Measurements from ENCODE around the gene C19orf12. TPM values are rescaled to one million over a fixed set of nuclear protein-coding genes. Genes with fewer than 3 reads are reported as not detected.

Gene C19orf12
- total RNA-seq, 2 experiments from 2014 or later = 34.4 to 36.6 TPM

DNA sequence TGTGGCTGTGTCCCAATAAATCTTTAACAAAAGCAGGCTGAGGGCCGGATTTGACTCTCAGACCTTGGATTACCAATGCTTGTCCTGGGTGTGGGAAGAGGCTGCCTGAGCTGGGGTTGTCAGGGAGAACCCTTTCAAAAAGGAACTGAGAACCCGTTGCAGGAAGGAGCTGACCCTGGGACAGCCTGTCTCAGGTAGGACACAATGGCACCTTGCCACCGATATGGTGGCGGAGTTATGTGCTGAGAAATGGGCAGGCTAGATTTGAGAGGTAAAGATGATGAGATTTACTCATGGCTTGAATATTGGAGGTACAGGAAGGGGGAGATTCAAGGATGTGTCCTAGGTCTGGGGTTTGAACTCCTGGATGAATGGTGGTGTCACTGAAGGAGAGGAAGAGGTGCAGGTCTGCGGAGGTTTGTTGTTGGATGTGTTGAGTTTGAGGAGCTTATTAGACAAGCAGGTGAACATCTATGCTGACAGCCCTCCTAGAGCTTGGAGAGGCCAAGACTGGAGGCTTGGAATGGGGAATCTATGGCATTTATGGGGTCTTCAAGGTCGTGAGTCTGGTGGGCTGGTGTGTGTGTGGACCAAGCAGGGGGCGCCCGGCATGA, 42.6 kb downstream of the C19orf12 start:
- POLR2A ChIA-PET = interaction anchor here (0.8 to 2.3 kb wide), 12 partner anchors 9 to 272 kb away, joined by 3 to 12 read pairs (median 5); partner anchors contain the start of genes C19orf12 and POP4
- CTCF ChIA-PET = interaction anchor here (1.0 to 4.1 kb wide), 14 partner anchors 7 to 66 kb away, joined by 3 to 25 read pairs (median 6); partner anchors contain the start of genes C19orf12, PLEKHF1 and POP4

DNA sequence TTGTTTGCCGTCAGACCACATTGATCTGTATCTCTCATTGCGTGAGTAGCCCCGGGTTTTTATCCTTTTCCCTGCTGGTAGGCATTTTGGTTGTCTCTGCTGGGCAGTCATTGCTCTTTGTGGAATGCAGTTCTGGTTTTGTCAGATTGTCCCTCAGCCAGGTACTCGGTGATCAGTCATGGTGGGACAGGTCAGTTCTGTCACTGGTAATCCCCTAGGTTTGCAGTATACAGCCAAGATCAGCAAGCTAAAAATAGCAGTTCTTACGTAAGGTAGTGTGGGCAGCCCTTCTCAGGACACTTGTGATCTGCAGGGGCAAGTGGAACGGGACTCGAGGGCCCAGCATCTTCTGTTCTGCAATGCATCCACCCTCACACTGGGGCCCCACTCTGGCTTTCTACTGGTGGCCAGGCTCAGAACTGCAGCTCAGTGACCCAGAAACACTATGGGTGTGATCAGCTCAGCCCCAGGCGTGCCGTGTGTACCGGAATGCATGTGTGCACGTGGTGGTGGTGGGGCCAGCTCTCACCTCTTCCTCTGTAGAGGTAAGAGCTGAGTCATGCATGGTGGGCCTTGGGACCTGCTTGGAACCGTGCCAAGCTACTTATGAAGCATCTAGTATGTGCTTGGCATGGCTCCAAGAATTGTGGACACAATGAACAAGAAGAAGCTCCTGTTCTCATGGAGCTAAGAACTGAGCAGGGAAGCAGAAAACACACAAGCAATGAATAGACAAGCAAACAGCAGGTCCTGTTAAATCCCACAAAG, 43.5 kb downstream of the C19orf12 start:
- POLR2A ChIA-PET = interaction anchor here (0.9 to 2.3 kb wide), 8 partner anchors 10 to 66 kb away, joined by 3 to 12 read pairs (median 7); partner anchors contain the start of genes C19orf12 and POP4

DNA sequence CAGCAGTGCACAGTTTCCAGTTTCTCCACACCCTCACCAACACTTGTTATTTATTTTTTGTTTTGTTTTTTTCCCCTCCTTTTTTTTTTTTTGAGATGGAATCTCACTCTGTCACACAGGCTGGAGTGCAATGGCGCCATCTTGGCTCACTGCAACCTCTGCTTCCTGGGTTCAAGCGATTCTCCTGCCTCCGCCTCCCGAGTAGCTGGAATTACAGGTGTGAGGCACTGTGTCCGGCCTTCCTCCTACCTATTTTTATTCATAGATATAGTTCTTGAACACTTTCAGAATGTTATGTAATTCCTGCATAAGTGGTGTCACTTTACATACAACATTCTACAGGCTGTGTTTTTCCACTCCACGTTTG, 44.1 kb downstream of the C19orf12 start:
- CTCF ChIA-PET = interaction anchor here (0.7 to 4.1 kb wide), 6 partner anchors 15 to 168 kb away, joined by 3 to 25 read pairs (median 16); partner anchors contain the start of gene C19orf12
- POLR2A ChIA-PET = interaction anchor here (0.7 to 2.1 kb wide), 5 partner anchors 11 to 65 kb away, joined by 3 to 12 read pairs (median 8); partner anchors contain the start of gene POP4

More for the DNA sequence above, 43.5 kb downstream of the C19orf12 start:
- CTCF ChIA-PET = interaction anchor here (1.2 to 4.1 kb wide), 9 partner anchors 10 to 61 kb away, joined by 3 to 25 read pairs (median 12); partner anchors contain the start of gene C19orf12

DNA sequence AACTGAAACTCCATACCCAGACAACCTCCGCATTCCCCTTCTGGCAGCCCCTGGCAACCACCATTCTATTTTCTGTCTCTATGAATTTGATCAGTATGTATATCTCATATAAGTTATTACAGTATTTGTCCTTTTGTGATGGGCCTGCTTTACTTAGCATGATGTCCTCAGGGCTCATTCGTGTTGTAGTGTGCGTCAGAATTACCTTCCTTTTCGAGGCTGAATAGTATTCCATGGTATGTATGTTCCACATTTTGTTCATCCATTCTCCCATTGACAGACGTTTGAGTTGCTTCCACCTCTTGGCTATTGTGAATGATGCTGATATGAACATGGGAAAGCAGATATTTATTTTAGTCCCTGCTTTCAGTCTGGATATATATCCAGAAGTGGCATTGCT, 44.8 kb downstream of the C19orf12 start:
- ChIA-PET CTCF (interaction anchor here (0.7 to 3.2 kb wide), 3 partner anchors 16 to 169 kb away, joined by 4 to 21 read pairs (median 12); no protein-coding TSS in a partner anchor), POLR2A (no interaction called here)

DNA sequence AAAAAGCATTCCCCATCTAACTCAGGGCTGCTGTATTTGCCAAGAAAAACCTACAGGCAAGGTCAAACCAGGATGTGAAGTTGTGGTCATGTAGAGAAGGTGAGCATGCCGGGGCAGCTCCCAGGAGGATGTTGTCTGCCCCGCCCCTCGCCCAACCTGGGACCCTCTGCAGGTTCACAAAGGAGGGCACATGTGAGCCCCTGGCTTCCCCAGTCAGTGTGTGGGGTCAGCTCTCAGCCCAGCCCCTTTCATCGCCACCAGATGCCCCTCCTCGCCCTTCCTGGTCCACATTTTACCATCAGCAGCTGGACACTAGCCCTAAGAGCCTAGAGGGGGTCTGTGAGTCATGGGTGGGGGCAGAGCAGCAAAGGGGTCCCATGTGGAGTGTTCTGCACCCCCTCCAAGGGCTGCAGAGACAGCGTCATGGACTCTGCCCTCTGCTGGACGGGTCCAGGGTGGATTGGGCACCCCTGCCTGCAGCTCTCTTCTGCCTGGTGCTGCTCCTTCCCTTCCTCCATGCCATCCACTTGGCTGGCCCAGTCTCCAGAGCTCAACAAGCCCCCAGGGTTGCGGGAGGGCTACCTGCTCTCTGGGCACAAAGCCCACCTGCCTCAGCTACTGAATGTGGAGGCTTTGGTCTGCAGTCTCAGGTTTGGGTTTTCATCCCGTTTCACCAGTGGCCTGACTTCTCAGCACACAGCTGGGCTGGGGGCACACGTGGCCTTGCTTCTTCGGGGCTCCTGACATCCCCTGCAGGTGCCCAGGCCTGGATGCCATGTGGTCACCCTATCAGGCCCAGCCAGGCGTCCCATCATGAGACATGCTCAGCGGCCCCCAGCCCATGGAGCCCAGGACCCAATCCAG, 46.1 kb downstream of the C19orf12 start:
- ChIA-PET CTCF (interaction anchor here (0.5 to 4.6 kb wide), 11 partner anchors 13 to 816 kb away, joined by 3 to 30 read pairs (median 4); no protein-coding TSS in a partner anchor), POLR2A (interaction anchor here (0.5 to 2.9 kb wide), 3 partner anchors 11 to 63 kb away, joined by 3 to 12 read pairs (median 6); partner anchors contain the start of gene POP4)

DNA sequence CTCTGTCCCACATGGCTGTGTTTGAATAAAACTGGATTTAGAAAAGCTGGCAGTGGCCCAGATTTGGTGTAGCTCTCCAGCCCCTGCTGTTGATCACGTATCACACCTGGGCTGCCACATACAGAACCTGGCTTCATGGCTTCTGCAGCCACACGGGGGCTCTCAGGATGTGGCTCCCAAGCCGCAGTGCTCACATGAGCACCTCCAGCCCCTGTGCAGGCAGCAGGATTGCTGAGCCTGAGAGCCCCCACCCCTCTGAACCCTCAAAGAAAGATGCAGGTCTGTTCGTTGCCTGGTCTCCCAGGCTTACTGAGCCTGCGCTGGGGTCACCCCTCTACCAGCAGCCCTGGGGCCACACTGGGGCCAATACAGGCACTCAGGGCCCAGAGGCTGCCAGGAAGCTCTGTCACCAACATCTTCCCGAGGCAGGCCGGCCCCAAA, 47.1 kb downstream of the C19orf12 start:
- ChIA-PET CTCF (interaction anchor here (0.5 to 4.6 kb wide), 16 partner anchors 11 to 815 kb away, joined by 3 to 30 read pairs (median 4); no protein-coding TSS in a partner anchor), POLR2A (interaction anchor here (0.6 to 2.9 kb wide), 4 partner anchors 44 to 62 kb away, joined by 3 to 12 read pairs (median 3); partner anchors contain the start of gene POP4)

DNA sequence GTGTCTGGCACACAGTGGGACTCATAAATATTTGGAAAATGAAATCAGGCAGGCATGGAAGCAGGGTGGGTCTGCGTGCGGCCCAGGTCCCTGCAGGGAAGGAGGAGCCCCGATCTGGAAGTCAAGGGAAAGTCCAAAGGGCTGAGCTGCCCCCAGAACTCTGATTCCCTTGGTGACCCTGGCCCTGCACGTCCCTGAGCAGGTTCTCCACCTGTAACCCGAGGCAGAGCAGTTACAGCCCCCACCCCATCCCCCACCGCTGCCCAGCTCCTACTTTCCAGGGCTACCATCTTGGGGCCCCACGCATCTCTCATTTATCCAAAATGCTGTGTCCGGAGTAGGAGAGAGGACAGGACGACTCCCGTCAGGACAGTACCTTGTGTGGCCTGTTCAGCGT, 47.7 kb downstream of the C19orf12 start:
- ChIA-PET POLR2A (interaction anchor here (0.6 to 2.9 kb wide), 5 partner anchors 43 to 61 kb away, joined by 3 to 12 read pairs (median 3); partner anchors contain the start of genes C19orf12 and POP4), CTCF (interaction anchor here (0.8 to 4.6 kb wide), 13 partner anchors 11 to 206 kb away, joined by 3 to 30 read pairs (median 4); no protein-coding TSS in a partner anchor)

DNA sequence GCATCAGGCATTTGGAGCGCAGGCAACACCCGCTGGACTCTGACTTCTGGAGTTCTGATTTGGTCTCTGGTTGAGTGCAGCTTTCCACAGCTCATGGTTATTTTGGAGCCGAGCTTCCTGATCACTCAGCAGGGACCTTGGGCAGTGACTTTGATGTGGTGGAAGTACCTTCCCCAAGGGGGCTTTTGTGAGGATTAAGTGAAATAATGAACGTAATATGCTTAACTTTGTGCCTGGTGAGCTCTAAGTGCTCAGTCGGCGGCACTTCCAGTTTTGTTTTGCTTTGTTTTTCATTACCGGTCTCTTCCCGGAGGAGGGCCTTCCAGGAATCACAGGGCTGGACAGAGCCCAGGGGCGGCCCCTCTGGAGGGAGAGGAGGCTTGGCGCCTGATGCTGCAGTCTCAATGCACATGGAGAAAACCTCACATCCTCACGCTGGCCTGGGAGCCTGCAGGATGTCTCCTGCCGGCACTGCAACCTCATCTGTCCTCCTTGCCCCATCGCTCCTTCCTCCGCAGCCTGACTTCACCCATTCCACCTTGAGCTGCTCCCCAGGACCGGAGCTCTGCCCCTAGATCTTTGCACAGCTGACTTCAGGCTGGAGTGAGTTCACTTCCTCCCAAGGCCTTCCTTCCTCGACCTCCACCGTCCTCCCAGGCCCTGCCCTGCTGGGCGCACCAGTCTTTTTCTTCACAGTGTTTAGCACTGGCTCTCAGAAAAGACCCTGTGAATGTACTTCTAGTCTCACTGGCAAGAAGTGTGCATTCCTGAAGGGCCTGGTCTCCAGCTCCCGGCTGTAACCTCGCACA, 48.3 kb downstream of the C19orf12 start:
- ChIA-PET POLR2A (interaction anchor here (0.6 to 2.9 kb wide), 6 partner anchors 43 to 157 kb away, joined by 3 to 12 read pairs (median 10); partner anchors contain the start of genes C19orf12 and POP4), CTCF (interaction anchor here (0.9 to 4.6 kb wide), 14 partner anchors 12 to 206 kb away, joined by 3 to 30 read pairs (median 4); no protein-coding TSS in a partner anchor)

DNA sequence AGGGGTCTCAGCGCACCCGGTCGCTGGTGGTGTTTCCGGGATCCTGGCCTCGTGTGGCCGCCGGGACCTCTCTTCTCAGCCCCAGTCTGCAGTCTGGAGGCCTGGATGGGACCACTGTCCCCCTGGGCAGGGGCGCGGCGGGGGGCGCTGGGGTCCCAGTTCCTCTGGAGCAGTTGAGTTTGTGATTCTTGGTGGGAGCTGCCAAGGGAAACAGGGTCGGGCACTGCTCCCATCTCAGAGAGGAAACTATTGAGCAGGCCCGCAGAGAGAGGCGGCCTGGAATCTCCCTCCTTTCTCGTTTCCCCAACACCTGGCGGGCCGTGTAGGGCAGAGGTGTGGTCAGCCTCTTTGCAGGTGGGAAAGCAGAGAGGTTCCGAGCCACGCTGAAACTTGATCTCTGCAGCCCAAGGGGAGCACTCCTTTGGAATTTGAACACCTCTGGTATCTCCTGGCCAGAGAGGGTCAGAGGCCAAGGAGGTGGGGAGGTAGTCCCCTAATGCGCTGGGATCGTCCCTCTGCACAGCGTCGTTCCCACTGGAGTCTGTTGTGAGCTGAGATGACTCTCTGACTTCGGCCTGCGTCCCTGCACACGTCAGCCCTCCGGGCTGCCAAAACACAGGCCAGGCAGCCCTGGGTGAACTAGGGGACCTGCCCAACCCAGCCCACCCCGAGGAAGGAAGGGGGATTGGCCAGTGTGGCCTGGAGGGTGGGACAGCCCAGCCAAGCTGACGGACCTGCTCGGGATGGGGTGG, 49.1 kb downstream of the C19orf12 start:
- ChIA-PET CTCF (interaction anchor here (0.6 to 4.6 kb wide), 18 partner anchors 7 to 78 kb away, joined by 3 to 30 read pairs (median 4); partner anchors contain the start of gene C19orf12), POLR2A (interaction anchor here (0.6 to 2.9 kb wide), 8 partner anchors 8 to 158 kb away, joined by 3 to 12 read pairs (median 9); partner anchors contain the start of genes C19orf12 and POP4)

DNA sequence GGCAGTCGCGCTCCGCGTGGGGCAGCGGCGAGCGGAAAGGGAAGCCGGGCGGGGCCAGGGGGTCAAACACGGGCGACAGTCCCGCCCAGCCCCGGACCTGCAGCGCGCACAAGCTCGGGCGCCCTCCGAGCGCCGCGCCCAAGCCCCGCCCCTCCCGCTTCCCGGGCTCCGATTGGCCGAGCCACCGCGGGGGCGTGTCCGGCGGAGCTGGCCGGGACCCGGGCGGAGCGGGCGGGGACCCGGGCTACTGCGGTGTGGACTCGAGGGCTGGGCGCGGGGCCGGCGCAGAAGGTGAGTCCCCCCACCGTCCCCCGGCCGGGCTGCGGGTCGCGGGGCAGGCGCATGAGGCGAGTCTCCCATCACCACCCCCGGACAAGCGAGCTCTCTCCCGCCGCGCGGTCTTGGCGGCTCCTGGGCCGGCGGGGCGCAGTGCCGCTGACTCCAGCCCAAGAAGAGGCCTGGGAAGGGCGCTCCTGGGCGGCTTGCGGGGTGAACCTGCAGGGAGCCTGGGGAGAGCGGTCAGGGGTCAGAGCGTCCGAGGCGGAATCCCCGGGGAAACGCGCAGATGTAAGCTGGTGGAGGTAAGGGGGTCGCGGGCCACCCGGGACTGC, 49.7 kb downstream of the C19orf12 start, which contains the start of gene PLEKHF1:
PLEKHF1 (plus strand) TSS at position 247 of the 611 bp plus-strand sequence. CDS start 8,379 bp downstream, outside the sequence.
- POLR2A ChIA-PET = interaction anchor here (0.9 to 2.4 kb wide), 7 partner anchors 8 to 59 kb away, joined by 3 to 12 read pairs (median 5); partner anchors contain the start of gene POP4

DNA sequence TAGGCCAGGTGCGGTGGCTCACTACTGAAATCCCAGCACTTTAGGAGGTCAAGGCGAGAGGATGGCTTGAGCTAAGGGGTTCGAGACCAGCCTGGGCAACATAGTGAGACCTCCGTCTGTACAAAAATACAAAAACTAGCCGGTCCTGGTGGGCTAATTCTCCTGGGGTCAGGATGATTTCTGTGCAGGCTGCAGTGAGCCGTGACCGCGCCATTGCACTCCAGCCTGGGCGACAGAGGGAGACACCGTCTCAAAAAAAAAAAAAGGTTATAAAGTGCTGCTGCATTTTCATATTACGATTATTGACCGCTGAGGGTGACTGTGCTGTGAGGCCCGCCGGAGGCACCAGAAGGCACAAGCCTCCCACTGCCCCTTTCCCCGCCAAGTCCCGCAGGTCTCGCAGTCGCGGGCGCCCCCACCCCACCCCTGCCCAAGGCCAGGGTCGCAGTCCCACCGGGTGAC, 50.3 kb downstream of the C19orf12 start:
- CTCF ChIA-PET = interaction anchor here (0.9 to 4.6 kb wide), 10 partner anchors 8 to 59 kb away, joined by 3 to 30 read pairs (median 5); partner anchors contain the start of genes C19orf12 and POP4
- POLR2A ChIA-PET = interaction anchor here (0.7 to 2.4 kb wide), 8 partner anchors 9 to 118 kb away, joined by 3 to 12 read pairs (median 5); partner anchors contain the start of gene POP4

More for the DNA sequence above, 49.7 kb downstream of the C19orf12 start, which contains the start of gene PLEKHF1:
- CTCF ChIA-PET = interaction anchor here (0.6 to 4.6 kb wide), 13 partner anchors 8 to 60 kb away, joined by 3 to 30 read pairs (median 3); partner anchors contain the start of genes C19orf12 and POP4

DNA sequence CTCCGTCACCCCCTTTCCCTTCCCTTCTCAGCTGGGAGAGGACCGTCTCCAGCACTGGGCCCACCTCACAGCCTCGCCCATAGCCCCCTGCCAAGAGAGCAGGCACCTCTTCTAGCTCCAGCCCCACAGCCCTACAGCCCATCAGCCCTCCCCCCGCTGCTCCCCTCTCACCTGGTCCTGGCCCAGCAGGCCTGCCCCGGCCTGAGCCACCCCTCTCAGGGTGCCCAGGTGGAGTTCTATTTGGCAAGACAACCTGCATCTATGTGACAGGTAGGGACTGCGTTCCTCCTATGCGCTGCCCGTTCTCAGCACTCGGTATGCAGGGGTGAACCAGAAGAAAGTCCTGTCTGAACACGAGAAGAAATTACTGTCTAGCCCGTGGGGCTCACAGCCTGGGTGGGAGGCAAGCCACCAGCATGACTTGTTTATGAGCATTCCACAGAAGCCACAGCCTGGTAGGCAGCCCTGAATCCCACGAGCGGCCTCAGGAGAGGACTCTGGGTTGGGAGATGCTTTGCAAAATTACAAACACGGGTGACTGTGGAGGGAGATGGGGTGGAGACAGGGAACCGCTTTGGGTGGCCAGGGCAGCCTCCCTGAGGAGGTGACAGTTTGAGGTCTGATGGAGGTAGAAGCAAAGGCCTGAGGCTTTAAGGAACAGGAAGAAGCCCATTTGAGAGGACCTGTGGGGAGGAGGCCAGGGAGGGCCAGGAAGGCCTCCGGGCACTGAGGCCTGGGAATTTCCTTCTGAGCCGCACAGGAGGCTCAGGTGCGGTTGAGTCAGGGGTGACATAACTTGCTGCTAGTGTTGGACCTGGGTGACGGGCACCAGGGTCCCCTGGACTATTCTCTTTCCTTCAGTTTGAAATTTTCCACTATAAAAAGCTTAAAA, 51.0 kb downstream of the C19orf12 start:
- POLR2A ChIA-PET = interaction anchor here (0.7 to 1.2 kb wide), 3 partner anchors 9 to 119 kb away, joined by 3 to 5 read pairs (median 5); no protein-coding TSS in a partner anchor
- CTCF ChIA-PET = interaction anchor here (1.0 to 2.7 kb wide), 5 partner anchors 9 to 58 kb away, joined by 3 to 9 read pairs (median 5); partner anchors contain the start of gene POP4

DNA sequence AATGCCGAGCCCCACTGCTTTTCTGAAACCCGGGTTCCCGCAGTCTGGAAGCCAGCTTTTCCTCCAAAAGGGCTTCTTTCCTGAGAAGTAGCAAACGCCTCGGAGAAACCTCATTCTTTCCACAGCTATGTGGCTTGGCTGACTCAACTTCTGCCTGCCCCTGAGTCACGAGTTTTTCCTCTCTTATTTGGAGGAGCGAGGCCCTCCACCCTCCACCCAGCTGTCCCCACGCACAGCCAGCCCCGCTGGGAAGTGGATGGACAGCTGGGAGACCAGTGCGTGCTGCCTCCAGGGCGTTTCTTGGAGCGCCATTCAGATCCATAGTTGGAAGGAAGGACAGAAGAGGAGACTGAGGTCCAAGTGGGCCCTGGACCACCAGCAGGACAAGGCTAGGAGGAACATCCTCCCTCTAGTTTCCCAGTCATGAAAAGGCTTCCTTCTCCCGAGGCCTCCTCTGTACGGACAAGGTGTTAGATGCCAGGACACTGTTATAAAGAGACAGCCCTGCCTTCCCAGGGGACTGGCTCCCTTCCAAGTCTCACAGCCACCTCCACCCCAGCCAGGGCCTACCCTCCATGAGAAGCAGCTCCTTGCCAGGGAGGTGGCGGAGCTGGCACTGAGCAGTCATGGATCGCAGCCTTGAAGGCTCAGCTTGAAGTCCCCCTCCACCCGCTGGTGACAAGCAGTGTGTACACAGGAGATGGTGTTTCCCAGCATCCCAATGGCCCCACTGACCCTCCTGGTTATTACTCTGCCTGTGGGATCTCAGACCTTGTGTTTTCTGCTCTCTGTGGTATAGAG, 52.3 kb downstream of the C19orf12 start:
- POLR2A ChIA-PET = interaction anchor here (1.2 kb wide), 1 partner anchor 10 kb away, joined by 3 read pairs; no protein-coding TSS in a partner anchor
- CTCF ChIA-PET = interaction anchor here (1.1 to 1.8 kb wide), 4 partner anchors 12 to 54 kb away, joined by 5 to 9 read pairs (median 6); no protein-coding TSS in a partner anchor
